ENCODE data around the gene MIPEP.

MIPEP gene

GRCh38 chr13:23790577-23791170, 98.5 kb downstream of the MIPEP start:
- no peak overlapping the region for H3K4me3 ChIP-seq (ENCODE audit: low read depth, low read length)
- no peak for DNase-seq (ENCODE audit: low read depth)
- no peak for TF ChIP-seq CTCF (IDR thresholded peaks at IDR 0.05; ENCODE audit: control insufficient read depth, extremely low read depth, insufficient read depth)

- no peak for TF ChIP-seq CTCF (IDR thresholded peaks at IDR 0.05; ENCODE audit: control insufficient read depth, extremely low read depth, insufficient read depth)
- no peak overlapping the region for H3K4me3 ChIP-seq (ENCODE audit: low read depth, low read length)
- no peak for DNase-seq (ENCODE audit: low read depth)
Measured at GRCh38 chr13:23789576-23790346, 99.4 kb downstream of the MIPEP start.

- TF ChIP-seq CTCF (IDR thresholded peaks at IDR 0.05; ENCODE audit: control insufficient read depth, extremely low read depth, insufficient read depth): no peak
- no peak for DNase-seq (ENCODE audit: low read depth)
- H3K4me3 ChIP-seq (ENCODE audit: low read depth, low read length): no peak overlapping the region
Measured at GRCh38 chr13:23788459-23788858, 100.7 kb downstream of the MIPEP start.

- no peak for DNase-seq (ENCODE audit: low read depth)
- no peak overlapping the region for H3K4me3 ChIP-seq (ENCODE audit: low read depth, low read length)
- no peak for TF ChIP-seq CTCF (IDR thresholded peaks at IDR 0.05; ENCODE audit: control insufficient read depth, extremely low read depth, insufficient read depth)
Measured at GRCh38 chr13:23787464-23787863, 101.7 kb downstream of the MIPEP start.

GRCh38 chr13:23786607-23787006, 102.6 kb downstream of the MIPEP start:
- no peak for TF ChIP-seq CTCF (IDR thresholded peaks at IDR 0.05; ENCODE audit: control insufficient read depth, extremely low read depth, insufficient read depth)
- H3K4me3 ChIP-seq (ENCODE audit: low read depth, low read length): no peak overlapping the region

GRCh38 chr13:23778879-23779278, 110.3 kb downstream of the MIPEP start:
- TF ChIP-seq CTCF (IDR thresholded peaks at IDR 0.05; ENCODE audit: control insufficient read depth, extremely low read depth, insufficient read depth): no peak
- H3K4me3 ChIP-seq (ENCODE audit: low read depth, low read length): no peak overlapping the region
- peak; percentile 51 for DNase-seq (ENCODE audit: low read depth)

More at GRCh38 chr13:23786607-23787006, 102.6 kb downstream of the MIPEP start:
- no peak for DNase-seq (ENCODE audit: low read depth)

Data from LNCaP clone FGC (cell line).